Activated T-cell treated with anti-CD3 and anti-CD28 coated beads for 48 hours (primary cell): Measurements from ENCODE around the gene KLHDC1.

Experiments
- DNase-seq: peaks from one replicate; pipeline ENCODE4 v3.0.0-alpha.2; 2020; ENCODE audit warnings: low read depth

Gene KLHDC1

DNA sequence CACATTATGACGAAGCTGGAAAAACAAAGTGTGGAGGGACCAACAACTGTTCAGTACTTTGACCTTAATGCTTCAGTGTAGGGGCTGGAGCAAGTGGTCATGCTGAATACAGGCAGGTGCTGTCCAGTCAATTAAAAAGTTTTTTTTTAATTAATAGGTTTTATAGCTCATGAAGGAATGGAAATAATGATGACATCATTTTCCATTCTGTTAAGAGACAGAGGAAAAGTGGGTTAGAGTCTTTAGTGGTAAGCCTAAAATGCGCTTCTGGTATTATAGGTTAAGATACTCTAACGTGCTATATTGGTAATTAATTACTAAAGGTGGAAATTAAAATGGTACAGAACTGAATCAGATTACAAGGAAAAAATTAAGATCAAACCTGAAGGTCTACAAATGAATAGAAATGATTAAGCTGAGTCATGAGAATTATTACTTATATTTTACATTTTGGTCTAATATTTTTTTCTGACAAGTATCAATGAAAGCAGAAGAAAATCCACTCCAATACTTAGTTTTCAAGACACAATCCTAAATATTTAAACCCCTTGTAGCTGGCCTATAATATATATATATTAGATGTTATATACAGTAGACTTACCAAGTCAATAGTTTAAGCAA lies 90.6 kb downstream of the KLHDC1 start:
- DNase-seq = no peak

DNA sequence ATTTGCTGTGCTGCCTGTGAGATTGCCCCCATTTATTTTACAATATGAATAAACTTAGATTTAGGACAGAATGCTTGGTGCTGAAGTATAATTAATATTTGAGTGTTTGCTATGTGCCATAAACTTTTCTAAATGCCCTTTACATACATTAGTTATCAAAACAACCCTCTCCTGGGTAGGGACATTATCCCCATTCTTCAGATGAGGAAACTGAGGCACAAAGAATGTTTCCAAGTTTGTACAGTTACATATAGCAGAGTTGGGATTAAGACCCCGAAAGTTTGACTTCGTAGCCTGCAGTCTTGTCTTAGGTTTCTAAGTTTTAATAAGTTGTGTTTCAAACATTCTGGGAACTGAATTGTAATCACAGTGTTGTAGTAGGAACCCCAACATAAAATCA lies 93.4 kb downstream of the KLHDC1 start:
- no peak for DNase-seq

DNA sequence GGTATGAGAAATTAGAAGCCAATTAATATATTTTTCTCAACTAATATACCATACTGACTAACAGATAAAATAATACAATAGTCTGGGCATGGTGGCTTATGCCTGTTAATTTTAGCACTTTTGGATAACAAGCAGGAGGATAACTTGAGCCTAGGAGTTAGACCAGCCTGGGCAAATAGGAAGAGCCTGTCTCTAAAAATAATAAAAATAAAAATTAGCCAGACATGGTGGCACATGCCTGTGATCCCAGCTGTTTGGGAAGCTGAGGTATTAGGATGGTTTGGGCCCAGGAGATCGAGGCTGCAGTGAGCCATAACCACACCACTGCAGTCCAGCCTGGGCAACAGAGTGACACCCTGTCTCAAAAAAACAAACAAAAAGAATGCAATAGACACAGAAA lies 99.7 kb downstream of the KLHDC1 start:
- no peak for DNase-seq

DNA sequence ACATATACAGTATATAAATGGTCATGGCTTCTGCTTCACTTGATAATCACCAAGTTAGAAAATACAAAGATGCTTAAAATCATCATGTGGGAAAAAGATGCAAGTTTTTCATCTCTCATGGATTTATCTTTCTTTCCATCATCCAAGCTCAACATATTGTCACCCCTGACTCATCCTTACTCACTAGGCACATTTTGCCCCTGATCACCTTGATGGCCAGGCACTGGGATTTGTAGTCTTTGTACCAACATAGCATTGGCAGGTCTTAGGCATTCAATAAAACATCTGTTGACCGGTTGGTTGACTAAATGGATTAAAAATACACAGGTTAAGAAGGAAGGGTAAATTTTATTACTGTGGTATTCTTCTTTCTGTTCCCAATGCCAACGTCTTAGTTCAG lies 103.1 kb downstream of the KLHDC1 start:
- no peak for DNase-seq
